CD14-positive monocyte (primary cell): ENCODE measurements around the gene ASB4. TPM values are rescaled to one million over a fixed set of nuclear protein-coding genes. Genes with fewer than 3 reads are reported as not detected.

Experiments used
- DNase-seq, 3 donors: peaks; one replicate each; pipeline ENCODE4 v3.0.0-alpha.2; 2011 to 2022
- H2AFZ ChIP-seq: 2 replicates; pipeline ENCODE4 v1.6.0; 2012; ENCODE audit warnings: mild to moderate bottlenecking, low read depth, low read length, inconsistent platforms; ENCODE audit not compliant: insufficient read depth, poor library complexity, severe bottlenecking
- H3K27ac ChIP-seq, 2 donors: 1 replicate in 1 of 2; 2 replicates in 1 of 2; pipeline ENCODE4 v1.5.1; 2012 to 2013; ENCODE audit warnings: low read length in 2 of 2, control low read depth in 1 of 2, inconsistent platforms in 1 of 2, low read depth in 1 of 2, mild to moderate bottlenecking in 1 of 2
- H3K27me3 ChIP-seq, 2 donors: one replicate each; pipeline versions ENCODE4 v1.6.0 to v1.6.1; 2011 to 2013; ENCODE audit warnings: low read length in 2 of 2; ENCODE audit not compliant: control insufficient read depth in 2 of 2, insufficient read depth in 2 of 2
- H3K36me3 ChIP-seq, 2 donors: replicated peaks in 1 of 2; 1 replicate in 1 of 2; 2 replicates in 1 of 2; pipeline versions ENCODE4 v1.5.1 to v1.6.1; 2012 to 2013; ENCODE audit warnings: low read length in 2 of 2, control low read depth in 1 of 2, inconsistent platforms in 1 of 2, mild to moderate bottlenecking in 1 of 2; ENCODE audit not compliant: insufficient read depth in 2 of 2, control insufficient read depth in 1 of 2
- H3K4me1 ChIP-seq, 2 donors: 1 replicate in 1 of 2; 2 replicates in 1 of 2; pipeline versions ENCODE4 v1.5.1 to v1.6.1; 2012 to 2013; ENCODE audit warnings: low read length in 2 of 2, control low read depth in 1 of 2, inconsistent platforms in 1 of 2, mild to moderate bottlenecking in 1 of 2, moderate library complexity in 1 of 2; ENCODE audit not compliant: insufficient read depth in 2 of 2, control insufficient read depth in 1 of 2
- H3K4me2 ChIP-seq: replicated peaks from 2 replicates; pipeline ENCODE3; 2012; ENCODE audit warnings: low read length, moderate library complexity, mild to moderate bottlenecking; ENCODE audit not compliant: poor library complexity, severe bottlenecking; ENCODE audit errors: extremely low read depth
- H3K4me3 ChIP-seq, 3 experiments: fragments of 200-600 bp in 1 of 3; sonication (generic) in 1 of 3; replicated peaks in 1 of 3; 1 replicate in 2 of 3; 2 replicates in 1 of 3; pipeline ENCODE4 v1.5.1; 2011 to 2013; ENCODE audit warnings: low read length in 3 of 3, mild to moderate bottlenecking in 3 of 3, control low read depth in 2 of 3, low read depth in 2 of 3, inconsistent platforms in 1 of 3, moderate library complexity in 1 of 3
- H3K79me2 ChIP-seq: 2 replicates; pipeline ENCODE4 v1.6.0; 2012; ENCODE audit warnings: mild to moderate bottlenecking, control low read depth, inconsistent platforms, low read length, moderate library complexity; ENCODE audit not compliant: insufficient read depth
- H3K9ac ChIP-seq: 2 replicates; pipeline ENCODE4 v1.6.0; 2017; ENCODE audit warnings: low read length, mild to moderate bottlenecking; ENCODE audit not compliant: insufficient read depth, poor library complexity, severe bottlenecking
- H3K9me3 ChIP-seq, 2 donors: replicated peaks in 1 of 2; 1 replicate in 1 of 2; 2 replicates in 1 of 2; pipeline versions ENCODE4 v1.5.1 to v1.6.1; 2012 to 2013; ENCODE audit warnings: low read length in 2 of 2, control low read depth in 1 of 2; ENCODE audit not compliant: control insufficient read depth in 1 of 2, insufficient read depth in 1 of 2
- H4K20me1 ChIP-seq: 2 replicates; pipeline ENCODE4 v1.6.0; 2012; ENCODE audit warnings: mild to moderate bottlenecking, low read length, control low read depth, moderate library complexity; ENCODE audit not compliant: insufficient read depth
- H3K27ac Mint-ChIP-seq, 7 donors: one replicate each; pipeline ENCODE4 v1.8.0; 2020; ENCODE audit warnings: mild to moderate bottlenecking in 7 of 7, mixed read lengths in 7 of 7, moderate library complexity in 6 of 7, inconsistent platforms in 2 of 7
- H3K27me3 Mint-ChIP-seq, 3 donors: one replicate each; pipeline ENCODE4 v1.8.0; 2021 to 2022; ENCODE audit warnings: low read depth in 3 of 3, mild to moderate bottlenecking in 3 of 3, mixed read lengths in 3 of 3, moderate library complexity in 3 of 3, inconsistent platforms in 1 of 3
- H3K36me3 Mint-ChIP-seq, 2 donors: one replicate each; pipeline ENCODE4 v1.8.0; 2020; ENCODE audit warnings: mixed read lengths in 2 of 2, inconsistent platforms in 1 of 2, mild to moderate bottlenecking in 1 of 2
- H3K4me1 Mint-ChIP-seq: one replicate; pipeline ENCODE4 v1.8.0; 2020; ENCODE audit warnings: mild to moderate bottlenecking, mixed read lengths
- H3K4me3 Mint-ChIP-seq, 2 donors: one replicate each; pipeline ENCODE4 v1.8.0; 2020; ENCODE audit warnings: mild to moderate bottlenecking in 2 of 2, mixed read lengths in 2 of 2, moderate library complexity in 1 of 2
- H3K9me3 Mint-ChIP-seq, 7 donors: one replicate each; pipeline ENCODE4 v1.8.0; 2020 to 2022; ENCODE audit warnings: mixed read lengths in 7 of 7, mild to moderate bottlenecking in 6 of 7, moderate library complexity in 6 of 7, inconsistent platforms in 2 of 7
- WGBS: methylation state at CpG from one replicate; pipeline ENCODE4 v1.1.5; 2013; ENCODE audit warnings: missing lambda C conversion rate; ENCODE audit not compliant: insufficient coverage; 5-methylcytosine and 5-hydroxymethylcytosine counted together
- intact Hi-C, 2 donors: fragments of 100-400 bp; cut with micrococcal nuclease; formaldehyde crosslinking; loops; one replicate each; pipeline versions ENCODE4 v1.15.0 to v1.15.1; 2023
- polyA plus RNA-seq, 3 donors: library from polyadenylated mRNA; depleted of rRNA in 1 of 3; unstranded in 2 of 3; stranded (reverse) in 1 of 3; fragments of 300-500 nt in 2 of 3; fragments of >200 nt in 1 of 3; fragmentation: Illumina TruSeq in 2 of 3; gene quantifications; 1 replicate in 2 of 3; 2 replicates in 1 of 3; pipeline ENCODE4 v1.2.3, GENCODE V29; 2012 to 2021
- TF ChIP-seq, protein P1 (sequence below): fragments of 200-600 bp; IDR thresholded peaks from one replicate; pipeline ENCODE4 v1.8.0; 2022; ENCODE audit warnings: antibody characterized with exemption, mild to moderate bottlenecking

ASB4 gene
- polyA plus RNA-seq, 3 donors, result not detected

DNA sequence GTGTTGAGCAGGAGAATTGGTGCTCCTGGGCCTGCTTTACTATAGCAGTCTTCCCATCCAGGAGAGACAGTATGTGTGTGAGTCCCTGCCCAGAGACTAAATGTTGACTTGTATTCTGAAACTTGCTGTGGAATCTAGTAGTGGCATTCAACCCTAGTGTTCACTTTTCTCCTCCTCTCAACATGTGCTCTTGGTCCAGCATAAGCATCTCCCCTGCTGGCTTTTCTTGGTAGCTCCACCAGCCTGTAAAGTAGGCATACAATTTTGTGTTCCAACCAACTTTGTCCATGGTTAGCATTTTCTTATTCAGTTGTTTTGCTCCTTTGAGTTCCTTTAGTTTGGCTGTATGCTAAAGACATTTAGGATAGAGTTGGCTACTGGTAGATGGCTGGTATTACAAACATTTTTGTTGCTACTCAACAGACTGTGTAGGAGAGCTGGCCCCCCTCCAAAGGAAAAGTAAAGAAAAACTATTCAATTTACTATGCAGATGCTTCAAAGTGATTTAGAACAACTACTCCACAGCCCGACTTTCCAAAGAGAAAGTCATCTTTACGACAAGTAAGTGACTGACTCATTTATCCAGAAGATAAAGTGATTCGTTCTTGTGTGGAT, 46.0 kb downstream of the ASB4 start:
- no peak overlapping the region for H3K27ac ChIP-seq
- H3K4me1 Mint-ChIP-seq, result peaks cover 4% of the 10 kb centered on the region
- H3K4me3 Mint-ChIP-seq, result no peak overlapping the region
- intact Hi-C loops, result no loop called here
- H3K9me3 Mint-ChIP-seq, result no peaks in the 10 kb centered on the region
- no peaks in the 10 kb centered on the region for H3K4me1 ChIP-seq
- peaks cover 3 to 5% (median 4%) of the 10 kb centered on the region in 3 donors for H3K27me3 Mint-ChIP-seq
- H2AFZ ChIP-seq, result no peak overlapping the region
- no peaks in the 10 kb centered on the region for H3K27me3 ChIP-seq
- no peak overlapping the region for H3K4me3 ChIP-seq
- WGBS, result no CpG with 5 or more reads among the region's 3 CpGs
- DNase-seq, result no peak
- H3K27ac Mint-ChIP-seq, result no peak overlapping the region
- H3K9me3 ChIP-seq, result no peaks in the 10 kb centered on the region
- H3K79me2 ChIP-seq, result no peaks in the 10 kb centered on the region
- no peak overlapping the region for H3K9ac ChIP-seq
- no peaks in the 10 kb centered on the region for H3K36me3 ChIP-seq
- no peak overlapping the region for H3K4me2 ChIP-seq
- TF ChIP-seq, protein P1, sequence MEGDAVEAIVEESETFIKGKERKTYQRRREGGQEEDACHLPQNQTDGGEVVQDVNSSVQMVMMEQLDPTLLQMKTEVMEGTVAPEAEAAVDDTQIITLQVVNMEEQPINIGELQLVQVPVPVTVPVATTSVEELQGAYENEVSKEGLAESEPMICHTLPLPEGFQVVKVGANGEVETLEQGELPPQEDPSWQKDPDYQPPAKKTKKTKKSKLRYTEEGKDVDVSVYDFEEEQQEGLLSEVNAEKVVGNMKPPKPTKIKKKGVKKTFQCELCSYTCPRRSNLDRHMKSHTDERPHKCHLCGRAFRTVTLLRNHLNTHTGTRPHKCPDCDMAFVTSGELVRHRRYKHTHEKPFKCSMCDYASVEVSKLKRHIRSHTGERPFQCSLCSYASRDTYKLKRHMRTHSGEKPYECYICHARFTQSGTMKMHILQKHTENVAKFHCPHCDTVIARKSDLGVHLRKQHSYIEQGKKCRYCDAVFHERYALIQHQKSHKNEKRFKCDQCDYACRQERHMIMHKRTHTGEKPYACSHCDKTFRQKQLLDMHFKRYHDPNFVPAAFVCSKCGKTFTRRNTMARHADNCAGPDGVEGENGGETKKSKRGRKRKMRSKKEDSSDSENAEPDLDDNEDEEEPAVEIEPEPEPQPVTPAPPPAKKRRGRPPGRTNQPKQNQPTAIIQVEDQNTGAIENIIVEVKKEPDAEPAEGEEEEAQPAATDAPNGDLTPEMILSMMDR, result no peak
- H4K20me1 ChIP-seq, result no peaks in the 10 kb centered on the region
- no peaks in the 10 kb centered on the region for H3K36me3 Mint-ChIP-seq

DNA sequence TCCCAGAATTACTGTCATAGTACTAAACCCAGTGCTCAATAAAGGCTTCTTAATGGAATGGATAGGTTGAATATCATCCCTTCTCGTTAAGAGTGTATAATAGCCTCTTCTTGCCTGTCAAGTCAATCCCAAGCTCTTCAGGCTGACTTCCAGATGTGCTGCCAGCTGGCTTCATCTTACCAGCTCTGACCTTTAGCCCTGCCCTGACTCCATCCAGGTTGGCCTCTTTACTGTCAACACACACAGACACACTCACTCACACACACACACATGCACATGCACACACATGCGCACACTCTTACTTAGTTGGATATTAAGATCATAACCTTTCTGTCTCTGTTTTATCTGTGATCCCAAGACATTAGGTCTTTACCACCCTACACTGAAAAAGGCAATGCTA, 49.1 kb downstream of the ASB4 start:
- Mint-ChIP-seq H3K4me1 (no peaks in the 10 kb centered on the region), H3K9me3 (no peaks in the 10 kb centered on the region), H3K4me3 (no peak overlapping the region), H3K36me3 (no peaks in the 10 kb centered on the region), H3K27ac (no peak overlapping the region), H3K27me3 (peaks cover 3 to 5% (median 4%) of the 10 kb centered on the region in 3 donors)
- intact Hi-C loops, result no loop called here
- Histone ChIP-seq H3K27me3 (no peaks in the 10 kb centered on the region), H3K4me3 (no peak overlapping the region), H3K36me3 (no peaks in the 10 kb centered on the region), H3K9ac (no peak overlapping the region), H3K9me3 (no peaks in the 10 kb centered on the region), H3K79me2 (no peaks in the 10 kb centered on the region), H3K4me1 (no peaks in the 10 kb centered on the region), H3K4me2 (no peak overlapping the region), H2AFZ (no peak overlapping the region), H3K27ac (no peak overlapping the region), H4K20me1 (no peaks in the 10 kb centered on the region)
- TF ChIP-seq, protein P1, result no peak
- DNase-seq, result no peak
- WGBS, result no CpG with 5 or more reads among the region's 2 CpGs
